ENCODE measurements around the gene LACTB. TPM values are rescaled to one million over a fixed set of nuclear protein-coding genes. Genes with fewer than 3 reads are reported as not detected.

LACTB gene
- total and polyA plus RNA-seq, 12 donors, result 15.4 to 68.2 (median 32.8) TPM

DNA sequence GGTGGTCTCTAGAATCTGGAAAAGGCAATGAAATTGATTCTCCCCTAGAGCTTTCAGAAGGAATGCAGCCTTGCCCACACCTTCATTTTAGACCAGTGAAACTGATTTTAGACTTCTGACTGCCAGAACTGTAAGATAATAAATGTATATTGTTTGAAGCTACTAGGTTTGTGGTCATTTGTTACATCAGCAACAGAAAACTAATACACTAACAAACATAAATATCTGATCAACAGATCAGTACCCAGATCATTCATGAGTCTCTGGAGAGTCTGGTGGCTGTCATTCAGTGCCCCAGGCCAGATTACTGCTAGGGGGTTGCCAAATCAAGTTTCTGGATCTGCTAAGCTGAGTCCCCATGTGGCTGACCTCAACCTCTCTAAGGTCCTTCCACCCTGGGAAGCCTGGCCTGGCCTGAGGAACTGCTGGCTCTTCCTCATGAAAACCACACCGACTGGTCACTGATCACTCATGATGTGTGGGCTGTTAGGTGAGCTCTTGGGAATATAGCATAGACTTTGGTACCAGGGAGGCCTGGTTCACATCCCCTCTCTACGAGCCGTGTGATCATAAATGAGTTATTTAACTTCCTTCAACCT lies 11.1 kb upstream of the LACTB start:
- H3K27me3 ChIP-seq, result no peaks in the 10 kb centered on the region
- H3K27ac ChIP-seq, result no peak overlapping the region
- no peaks in the 10 kb centered on the region for H3K4me1 ChIP-seq (replicated peaks in 1 of 2)
- 77 to 91% (median 86%) methylated on average over 3 of the region's 3 CpGs for WGBS, 4 donors
- no peaks in the 10 kb centered on the region for H3K9me3 ChIP-seq (replicated peaks in 1 of 3)
- H3K4me3 ChIP-seq, result no peak overlapping the region
- intact Hi-C loops (cut with DNase I), result no loop called here
- no peaks in the 10 kb centered on the region for H3K36me3 ChIP-seq (replicated peaks in 1 of 2)
- TF ChIP-seq POLR2A (IDR thresholded peaks at IDR 0.05), result no peak
- TF ChIP-seq, protein P1, sequence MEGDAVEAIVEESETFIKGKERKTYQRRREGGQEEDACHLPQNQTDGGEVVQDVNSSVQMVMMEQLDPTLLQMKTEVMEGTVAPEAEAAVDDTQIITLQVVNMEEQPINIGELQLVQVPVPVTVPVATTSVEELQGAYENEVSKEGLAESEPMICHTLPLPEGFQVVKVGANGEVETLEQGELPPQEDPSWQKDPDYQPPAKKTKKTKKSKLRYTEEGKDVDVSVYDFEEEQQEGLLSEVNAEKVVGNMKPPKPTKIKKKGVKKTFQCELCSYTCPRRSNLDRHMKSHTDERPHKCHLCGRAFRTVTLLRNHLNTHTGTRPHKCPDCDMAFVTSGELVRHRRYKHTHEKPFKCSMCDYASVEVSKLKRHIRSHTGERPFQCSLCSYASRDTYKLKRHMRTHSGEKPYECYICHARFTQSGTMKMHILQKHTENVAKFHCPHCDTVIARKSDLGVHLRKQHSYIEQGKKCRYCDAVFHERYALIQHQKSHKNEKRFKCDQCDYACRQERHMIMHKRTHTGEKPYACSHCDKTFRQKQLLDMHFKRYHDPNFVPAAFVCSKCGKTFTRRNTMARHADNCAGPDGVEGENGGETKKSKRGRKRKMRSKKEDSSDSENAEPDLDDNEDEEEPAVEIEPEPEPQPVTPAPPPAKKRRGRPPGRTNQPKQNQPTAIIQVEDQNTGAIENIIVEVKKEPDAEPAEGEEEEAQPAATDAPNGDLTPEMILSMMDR (IDR thresholded peaks at IDR 0.05), result no peak
- no peak for DNase-seq

GRCh38 chr15:63111481-63111880 lies 10.2 kb upstream of the LACTB start:
- H3K4me1 ChIP-seq (replicated peaks in 1 of 2), result no peaks in the 10 kb centered on the region
- H3K27ac ChIP-seq, result no peak overlapping the region
- no peaks in the 10 kb centered on the region for H3K36me3 ChIP-seq (replicated peaks in 1 of 2)
- H3K4me3 ChIP-seq, result no peak overlapping the region
- no peaks in the 10 kb centered on the region for H3K9me3 ChIP-seq (replicated peaks in 1 of 3)
- H3K27me3 ChIP-seq, result no peaks in the 10 kb centered on the region
- DNase-seq, result no peak
- TF ChIP-seq POLR2A (IDR thresholded peaks at IDR 0.05), result no peak
- TF ChIP-seq, protein P1 (IDR thresholded peaks at IDR 0.05), result no peak
- intact Hi-C loops (cut with DNase I), result no loop called here

DNA sequence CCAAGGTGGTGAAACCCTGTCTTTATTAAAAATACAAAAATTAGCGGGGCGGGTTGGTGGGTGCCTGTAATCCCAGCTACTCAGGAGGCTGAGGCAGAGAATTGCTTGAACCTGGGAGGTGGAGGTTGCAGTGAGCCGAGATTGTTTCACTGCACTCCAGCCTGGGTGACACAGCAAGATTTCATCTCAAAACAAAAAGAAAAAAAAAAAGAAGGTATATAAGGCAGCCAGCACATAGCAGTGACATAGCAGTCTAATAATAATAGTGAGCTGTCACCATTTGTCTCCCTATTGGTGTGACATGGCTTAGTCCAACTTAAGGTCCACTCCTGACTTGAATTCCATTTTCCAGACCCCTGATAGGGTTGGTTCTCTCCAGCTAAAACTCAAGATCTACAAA lies 8.8 kb upstream of the LACTB start:
- intact Hi-C loops (cut with DNase I), result no loop called here
- Histone ChIP-seq H3K4me3 (no peak overlapping the region), H3K27me3 (no peaks in the 10 kb centered on the region), H3K9me3 (replicated peaks in 1 of 3) (no peaks in the 10 kb centered on the region), H3K36me3 (replicated peaks in 1 of 2) (no peaks in the 10 kb centered on the region), H3K4me1 (replicated peaks in 1 of 2) (no peaks in the 10 kb centered on the region), H3K27ac (no peak overlapping the region)
- WGBS, 4 donors, result 92 to 97% (median 94%) methylated on average over 3 of the region's 3 CpGs
- TF ChIP-seq, protein P1 (IDR thresholded peaks at IDR 0.05), result no peak
- TF ChIP-seq POLR2A (IDR thresholded peaks at IDR 0.05), result no peak
- DNase-seq, result no peak

GRCh38 chr15:63114465-63114864 lies 7.2 kb upstream of the LACTB start:
- DNase-seq, result no peak
- H3K9me3 ChIP-seq (replicated peaks in 1 of 3), result no peaks in the 10 kb centered on the region
- no peaks in the 10 kb centered on the region for H3K36me3 ChIP-seq (replicated peaks in 1 of 2)
- H3K4me1 ChIP-seq (replicated peaks in 1 of 2), result no peaks in the 10 kb centered on the region
- no peak for TF ChIP-seq POLR2A (IDR thresholded peaks at IDR 0.05)
- TF ChIP-seq, protein P1 (IDR thresholded peaks at IDR 0.05), result no peak
- H3K27ac ChIP-seq, result no peak overlapping the region
- 67 to 84% (median 75%) methylated on average over 2 of the region's 2 CpGs for WGBS, 4 donors
- no peak overlapping the region for H3K4me3 ChIP-seq
- intact Hi-C loops (cut with DNase I), result no loop called here
- H3K27me3 ChIP-seq, result no peaks in the 10 kb centered on the region
